Activated T-helper 2 cell treated with anti-CD3 and anti-CD28 coated beads, Interferon-gamma antibody, Interleukin-2, Interleukin-4, amounts not matched to agents 10 μg/mL and 5 μg/mL and 100 μg/mL, durations not matched to agents 14 hours and 24 hours and 36 hours (primary cell): Measurements from ENCODE around the gene DDB1. TPM values are rescaled to one million over a fixed set of nuclear protein-coding genes. Genes with fewer than 3 reads are reported as not detected.

Source experiments
- DNase-seq: peaks from one replicate; pipeline ENCODE4 v3.0.0; 2021; ENCODE audit warnings: low spot score
- H3K27ac Mint-ChIP-seq: one replicate; pipeline ENCODE4 v1.8.0; 2021; ENCODE audit warnings: mixed read lengths
- H3K27me3 Mint-ChIP-seq: one replicate; pipeline ENCODE4 v1.8.0; 2021; ENCODE audit warnings: low read depth, mixed read lengths
- H3K36me3 Mint-ChIP-seq: one replicate; pipeline ENCODE4 v1.8.0; 2021; ENCODE audit warnings: low read depth, mixed read lengths
- H3K4me1 Mint-ChIP-seq: one replicate; pipeline ENCODE4 v1.8.0; 2021; ENCODE audit warnings: low read depth, mixed read lengths
- H3K4me3 Mint-ChIP-seq: one replicate; pipeline ENCODE4 v1.8.0; 2021; ENCODE audit warnings: low read depth, mild to moderate bottlenecking, moderate library complexity, mixed read lengths
- H3K9me3 Mint-ChIP-seq: one replicate; pipeline ENCODE4 v1.8.0; 2021; ENCODE audit warnings: mixed read lengths
- intact Hi-C: fragments of 100-400 bp; cut with micrococcal nuclease; formaldehyde crosslinking; loops from one replicate; pipeline ENCODE4 v1.15.1; 2023
- total RNA-seq: library from RNA; stranded (reverse); gene quantifications from 2 replicates; pipeline ENCODE4 v1.2.3, GENCODE V29; 2022

The DDB1 gene
- total RNA-seq, 1 donor from 2014 or later: 260 TPM

DNA sequence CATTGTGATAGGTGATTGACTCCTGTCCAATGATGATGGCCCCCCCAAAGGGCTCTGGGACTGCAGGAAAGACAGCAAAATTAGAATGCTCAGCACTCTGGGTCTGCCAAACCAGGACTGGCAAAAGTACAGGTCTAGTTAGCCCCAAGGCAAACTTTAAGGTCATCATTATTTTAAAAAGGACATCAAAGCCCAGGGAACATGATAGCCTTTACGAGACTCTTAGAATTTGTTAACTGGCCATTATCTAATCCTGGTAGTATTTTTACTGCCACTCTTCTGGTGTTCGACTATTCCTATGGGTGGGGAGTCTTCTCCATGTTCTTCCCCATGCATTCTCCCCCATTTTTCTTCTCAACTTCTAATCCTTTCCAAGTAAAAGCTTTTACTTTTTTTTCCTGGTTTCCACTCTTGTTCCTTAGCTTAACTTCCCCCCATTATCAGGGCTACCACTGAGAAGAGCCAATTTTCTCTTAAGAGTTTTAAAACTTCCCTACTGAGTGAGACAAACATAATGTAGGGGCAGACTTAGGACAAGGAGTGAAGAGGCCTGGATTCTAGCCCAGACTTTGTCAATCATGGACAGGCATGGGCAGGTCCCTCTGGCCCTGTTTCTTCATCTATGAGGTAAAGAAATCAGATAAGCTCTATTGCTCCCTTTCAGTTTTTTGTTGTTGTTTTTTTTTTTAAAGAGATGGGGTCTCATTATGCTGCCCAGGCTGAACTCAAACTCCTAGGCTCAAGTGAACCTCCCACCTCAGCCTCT is 7.1 kb downstream of the DDB1 start:
- H3K27me3 Mint-ChIP-seq: no peaks in the 10 kb centered on the region
- H3K9me3 Mint-ChIP-seq: no peaks in the 10 kb centered on the region
- DNase-seq: no peak
- peaks cover 82% of the 10 kb centered on the region for H3K36me3 Mint-ChIP-seq
- peaks cover 25% of the 10 kb centered on the region for H3K4me1 Mint-ChIP-seq
- no peak overlapping the region for H3K4me3 Mint-ChIP-seq
- H3K27ac Mint-ChIP-seq: no peak overlapping the region
- intact Hi-C loops: no loop called here

- Mint-ChIP-seq H3K9me3 (no peaks in the 10 kb centered on the region), H3K27ac (no peak overlapping the region), H3K4me1 (no peaks in the 10 kb centered on the region), H3K27me3 (no peaks in the 10 kb centered on the region), H3K4me3 (no peak overlapping the region), H3K36me3 (peaks cover 69% of the 10 kb centered on the region)
- intact Hi-C loops: no loop called here
- DNase-seq: no peak
These were observed 17.6 kb downstream of the DDB1 start for GRCh38 chr11:61315260-61315659.

DNA sequence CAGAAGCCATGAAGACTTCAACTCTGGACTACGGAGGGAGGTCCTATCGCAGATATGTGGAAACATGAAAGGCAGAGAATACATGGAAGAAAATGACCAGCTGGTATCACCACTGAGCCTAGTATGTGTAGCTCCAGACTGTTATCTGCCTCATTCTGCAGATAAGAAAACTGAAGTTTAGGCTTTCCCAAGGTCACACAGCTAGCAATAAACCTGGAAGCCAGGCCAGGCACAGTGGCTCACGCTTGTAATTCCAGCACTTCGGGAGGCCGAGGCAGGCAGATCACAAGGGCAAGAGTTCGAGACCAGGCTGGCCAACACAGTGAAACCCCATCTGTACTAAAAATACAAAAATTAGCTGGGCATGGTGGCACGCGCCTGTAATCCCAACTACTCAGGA is 22.2 kb downstream of the DDB1 start:
- H3K27ac Mint-ChIP-seq: no peak overlapping the region
- intact Hi-C loops: no loop called here
- no peak overlapping the region for H3K4me3 Mint-ChIP-seq
- no peaks in the 10 kb centered on the region for H3K4me1 Mint-ChIP-seq
- H3K36me3 Mint-ChIP-seq: peaks cover 40% of the 10 kb centered on the region
- DNase-seq: no peak
- no peaks in the 10 kb centered on the region for H3K27me3 Mint-ChIP-seq
- H3K9me3 Mint-ChIP-seq: no peaks in the 10 kb centered on the region

GRCh38 chr11:61309739-61310138 is 23.2 kb downstream of the DDB1 start:
- Mint-ChIP-seq H3K27me3 (no peaks in the 10 kb centered on the region), H3K36me3 (peaks cover 42% of the 10 kb centered on the region), H3K27ac (no peak overlapping the region)

DNA sequence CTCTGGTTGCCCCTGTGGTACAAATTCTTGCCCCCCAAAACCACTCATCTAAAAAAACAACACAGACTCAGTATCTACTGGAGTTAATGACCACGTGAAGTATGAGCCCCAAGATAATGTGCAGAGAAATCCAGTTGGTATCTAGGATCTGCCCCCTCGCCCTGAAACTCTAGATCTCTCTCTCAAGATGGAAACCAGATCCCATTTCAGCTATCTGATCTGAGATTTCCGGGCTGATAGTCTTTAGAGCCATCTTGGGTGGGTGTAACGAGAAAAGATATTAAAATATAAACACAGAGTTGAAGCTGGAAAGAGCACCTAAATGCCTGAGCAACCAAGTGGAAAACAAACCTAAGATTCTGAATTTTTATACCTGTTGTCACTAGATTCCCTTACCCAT is 23.8 kb downstream of the DDB1 start:
- peaks cover 40% of the 10 kb centered on the region for H3K36me3 Mint-ChIP-seq
- DNase-seq: no peak
- H3K27ac Mint-ChIP-seq: no peak overlapping the region
- intact Hi-C loops: no loop called here
- no peaks in the 10 kb centered on the region for H3K9me3 Mint-ChIP-seq
- no peak overlapping the region for H3K4me3 Mint-ChIP-seq
- no peaks in the 10 kb centered on the region for H3K27me3 Mint-ChIP-seq
- no peaks in the 10 kb centered on the region for H3K4me1 Mint-ChIP-seq

More at GRCh38 chr11:61309739-61310138, 23.2 kb downstream of the DDB1 start:
- no peaks in the 10 kb centered on the region for H3K9me3 Mint-ChIP-seq
- DNase-seq: no peak
- no peaks in the 10 kb centered on the region for H3K4me1 Mint-ChIP-seq
- intact Hi-C loops: no loop called here
- no peak overlapping the region for H3K4me3 Mint-ChIP-seq

DNA sequence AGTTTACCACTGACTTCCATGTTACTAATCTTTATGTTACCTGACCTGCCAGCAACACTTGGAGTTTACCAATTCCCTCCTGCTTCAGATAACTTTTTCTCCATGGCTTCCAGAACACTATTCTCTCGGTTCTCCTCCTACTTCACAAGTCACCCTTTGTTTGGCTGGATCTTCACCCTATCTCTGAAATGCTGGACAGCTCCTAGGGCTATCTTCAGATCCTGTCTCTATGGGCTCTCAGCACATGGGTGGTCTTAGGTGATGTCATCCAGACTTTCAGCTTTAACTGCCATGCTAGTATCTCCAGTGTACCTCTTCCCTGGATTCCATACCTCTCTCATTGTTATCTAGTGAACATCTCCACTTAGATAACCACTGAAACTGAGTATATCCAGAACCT is 25.6 kb downstream of the DDB1 start:
- intact Hi-C loops: no loop called here
- Mint-ChIP-seq H3K36me3 (peaks cover 41% of the 10 kb centered on the region), H3K27ac (no peak overlapping the region), H3K27me3 (no peaks in the 10 kb centered on the region), H3K4me1 (no peaks in the 10 kb centered on the region), H3K9me3 (no peaks in the 10 kb centered on the region), H3K4me3 (no peak overlapping the region)
- DNase-seq: no peak

DNA sequence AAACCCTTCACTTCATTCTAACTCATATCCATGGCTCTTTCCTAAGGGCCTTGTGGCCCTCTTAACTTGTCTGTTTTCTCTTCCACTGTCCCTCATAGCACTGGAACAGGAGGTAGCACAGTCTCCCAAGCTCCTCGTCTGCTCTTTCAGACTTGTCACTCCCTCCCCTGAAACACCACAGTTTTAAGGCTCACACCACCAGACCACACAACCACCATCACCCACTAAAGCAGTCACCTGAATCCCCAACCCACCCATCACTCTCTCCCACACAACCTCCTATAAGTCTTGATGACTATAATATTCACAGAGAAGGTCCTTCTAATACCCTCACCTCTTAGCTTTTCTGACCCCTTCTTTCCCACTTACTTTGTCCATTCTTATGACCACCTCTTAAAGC is 26.7 kb downstream of the DDB1 start:
- Mint-ChIP-seq H3K36me3 (peaks cover 43% of the 10 kb centered on the region), H3K4me1 (no peaks in the 10 kb centered on the region), H3K27me3 (no peaks in the 10 kb centered on the region), H3K4me3 (no peak overlapping the region), H3K9me3 (no peaks in the 10 kb centered on the region), H3K27ac (no peak overlapping the region)
- intact Hi-C loops: no loop called here
- no peak for DNase-seq

DNA sequence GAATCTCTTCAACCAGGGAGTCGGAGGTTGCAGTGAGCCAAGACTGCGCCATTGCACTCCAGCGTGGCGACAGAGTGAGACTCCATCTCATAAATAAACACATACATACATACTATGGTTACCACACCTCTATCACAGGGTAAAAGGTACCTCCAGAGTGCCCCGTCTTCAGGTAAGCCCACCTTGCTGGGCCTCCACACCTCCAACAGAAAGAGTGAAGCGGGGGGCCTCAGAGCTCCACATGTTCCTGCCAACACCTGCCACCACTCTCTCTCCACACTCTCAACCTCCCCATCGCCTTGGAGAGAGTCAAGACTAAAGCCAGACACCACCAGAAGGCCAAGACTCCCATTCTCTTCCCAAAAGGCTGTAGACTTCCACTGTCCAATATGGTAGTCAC is 27.5 kb downstream of the DDB1 start:
- Mint-ChIP-seq H3K27ac (no peak overlapping the region), H3K36me3 (peaks cover 48% of the 10 kb centered on the region), H3K27me3 (no peaks in the 10 kb centered on the region), H3K4me1 (no peaks in the 10 kb centered on the region), H3K9me3 (no peaks in the 10 kb centered on the region), H3K4me3 (no peak overlapping the region)
- intact Hi-C loops: no loop called here
- no peak for DNase-seq

- intact Hi-C loops: no loop called here
- H3K4me1 Mint-ChIP-seq: peaks cover 4% of the 10 kb centered on the region
- H3K27ac Mint-ChIP-seq: no peak overlapping the region
- peaks cover 56% of the 10 kb centered on the region for H3K36me3 Mint-ChIP-seq
- H3K9me3 Mint-ChIP-seq: no peaks in the 10 kb centered on the region
- DNase-seq: no peak
- H3K27me3 Mint-ChIP-seq: no peaks in the 10 kb centered on the region
- H3K4me3 Mint-ChIP-seq: no peak overlapping the region
These were observed 29.2 kb downstream of the DDB1 start for GRCh38 chr11:61303725-61304124.

GRCh38 chr11:61302550-61302949 is 30.4 kb downstream of the DDB1 start:
- Mint-ChIP-seq H3K36me3 (peaks cover 66% of the 10 kb centered on the region), H3K27me3 (no peaks in the 10 kb centered on the region), H3K27ac (no peak overlapping the region), H3K4me3 (no peak overlapping the region), H3K4me1 (peaks cover 15% of the 10 kb centered on the region), H3K9me3 (no peaks in the 10 kb centered on the region)
- intact Hi-C loops: no loop called here
- no peak for DNase-seq

DNA sequence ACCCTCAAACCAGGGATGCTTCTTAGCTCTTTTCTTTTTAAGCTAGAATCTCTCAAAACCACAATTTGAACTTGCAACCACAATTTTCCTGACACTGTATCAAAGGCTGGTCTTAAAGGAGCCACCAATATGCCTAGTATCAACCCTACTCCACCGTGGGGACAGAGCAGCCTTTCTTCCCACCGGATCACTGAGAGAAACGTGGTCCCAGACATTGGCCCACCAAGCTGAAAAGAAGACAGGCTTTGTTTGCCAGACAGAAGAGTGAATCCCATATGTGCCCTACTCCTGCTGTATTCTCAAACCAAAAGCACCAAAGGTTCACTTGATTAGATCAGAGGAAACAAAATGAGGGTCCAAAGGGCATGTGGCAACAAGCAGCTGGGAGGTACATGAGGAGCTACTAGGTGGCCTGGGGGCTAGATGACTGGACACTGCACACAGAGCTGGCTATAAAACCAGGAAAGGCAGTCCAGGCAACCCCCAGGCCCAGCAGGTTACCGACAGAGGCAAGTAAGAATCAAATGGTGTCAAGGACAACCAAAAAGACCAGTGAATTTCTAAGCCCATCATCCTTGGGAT is 34.2 kb downstream of the DDB1 start:
- peak overlapping the region; percentile 35 for H3K27ac Mint-ChIP-seq
- peaks cover 59% of the 10 kb centered on the region for H3K36me3 Mint-ChIP-seq
- DNase-seq: no peak
- intact Hi-C loops: no loop called here
- H3K4me1 Mint-ChIP-seq: peaks cover 25% of the 10 kb centered on the region
- no peak overlapping the region for H3K4me3 Mint-ChIP-seq
- H3K27me3 Mint-ChIP-seq: peaks cover 2% of the 10 kb centered on the region
- no peaks in the 10 kb centered on the region for H3K9me3 Mint-ChIP-seq

DNA sequence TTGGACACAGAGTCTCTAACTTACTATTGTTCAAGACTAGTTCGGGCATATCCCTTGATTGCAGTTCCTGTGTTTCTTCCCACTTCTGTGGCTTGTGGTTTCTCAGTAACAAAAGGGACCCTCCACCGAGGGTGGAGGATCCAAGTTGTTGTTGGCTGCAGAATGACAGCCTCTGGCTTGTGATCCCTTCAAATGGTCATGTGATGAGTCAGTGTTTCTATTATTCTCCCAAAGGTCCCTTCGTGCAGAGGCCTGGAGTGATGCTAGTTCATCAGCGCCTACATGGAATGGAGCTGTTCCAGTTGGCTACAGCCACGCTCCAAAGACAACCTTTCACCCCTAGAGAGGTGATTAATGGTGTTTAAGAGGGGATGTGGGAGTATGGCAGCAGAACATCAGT is 35.2 kb downstream of the DDB1 start:
- H3K9me3 Mint-ChIP-seq: no peaks in the 10 kb centered on the region
- intact Hi-C loops: no loop called here
- peak overlapping the region; percentile 0 for H3K4me3 Mint-ChIP-seq
- peaks cover 51% of the 10 kb centered on the region for H3K36me3 Mint-ChIP-seq
- peaks cover 9% of the 10 kb centered on the region for H3K27me3 Mint-ChIP-seq
- peaks cover 30% of the 10 kb centered on the region for H3K4me1 Mint-ChIP-seq
- H3K27ac Mint-ChIP-seq: peak overlapping the region; percentile 8
- DNase-seq: no peak

DNA sequence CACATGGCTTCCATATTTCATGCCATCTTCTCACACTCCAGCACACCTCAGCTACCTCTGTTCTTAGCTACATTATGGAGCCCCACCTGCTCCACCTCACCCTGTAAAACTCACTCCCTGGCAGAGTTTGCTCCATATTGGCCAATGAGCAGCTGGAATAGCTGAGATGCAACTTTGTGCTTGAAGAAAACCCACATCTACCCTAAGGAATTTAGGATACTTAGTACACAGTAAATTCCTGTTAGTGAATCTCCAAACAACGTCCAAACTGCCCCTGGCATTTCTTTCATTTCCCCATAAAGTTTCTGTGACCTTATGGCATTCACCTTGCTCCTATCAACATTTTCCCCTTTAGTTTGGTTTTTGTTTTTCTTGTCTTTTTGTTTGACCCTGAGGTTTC is 35.6 kb downstream of the DDB1 start:
- H3K27ac Mint-ChIP-seq: peak overlapping the region; percentile 8
- H3K36me3 Mint-ChIP-seq: peaks cover 47% of the 10 kb centered on the region
- H3K9me3 Mint-ChIP-seq: no peaks in the 10 kb centered on the region
- H3K4me3 Mint-ChIP-seq: peak overlapping the region; percentile 0
- intact Hi-C loops: no loop called here
- DNase-seq: no peak
- peaks cover 12% of the 10 kb centered on the region for H3K27me3 Mint-ChIP-seq
- H3K4me1 Mint-ChIP-seq: peaks cover 30% of the 10 kb centered on the region
